Measurements from ENCODE around the gene SLC26A11.

GRCh38 chr17:80236911-80237310 is 16.7 kb downstream of the SLC26A11 start:
- no peak for TF ChIP-seq POLR2A (IDR thresholded peaks at IDR 0.05)
- TF ChIP-seq CTCF (IDR thresholded peaks at IDR 0.05): no peak

Data from transverse colon (tissue), 3 donors.